WTC11 (cell line): ENCODE measurements around the gene HES3.

Experiments used
- NR3C1 ChIP-seq: sonication (generic); formaldehyde crosslinking; conservative IDR thresholded peaks from 2 replicates; pipeline ENCODE4 v1.8.1; 2023; ENCODE audit warnings: low read depth, mild to moderate bottlenecking, missing genetic modification reagents
- SMAD3 ChIP-seq: sonication (generic); formaldehyde crosslinking; IDR thresholded peaks from 2 replicates; pipeline ENCODE4 v1.8.0; 2022; ENCODE audit warnings: missing genetic modification reagents, mild to moderate bottlenecking, borderline replicate concordance
- TF ChIP-seq, protein P1 (sequence below): fragments of 200-600 bp; IDR thresholded peaks from 2 replicates; pipeline ENCODE4 v1.8.0; 2022; ENCODE audit warnings: antibody characterized with exemption
- TF ChIP-seq, protein P2 (sequence below): sonication (generic); formaldehyde crosslinking; IDR thresholded peaks from 2 replicates; pipeline ENCODE4 v1.8.0; 2022; ENCODE audit warnings: mild to moderate bottlenecking, missing genetic modification reagents
- TF ChIP-seq, protein P3 (sequence below): fragments of 250-450 bp; sonication (Bioruptor Pico); IDR thresholded peaks from 2 replicates; pipeline ENCODE4 v1.9.0; 2021; ENCODE audit warnings: mild to moderate bottlenecking, borderline replicate concordance
- TF ChIP-seq, protein P4 (sequence below): sonication (generic); formaldehyde crosslinking; IDR thresholded peaks from 2 replicates; pipeline ENCODE4 v1.8.1; 2022; ENCODE audit warnings: low read depth, missing genetic modification reagents, borderline replicate concordance
- TF ChIP-seq, protein P5 (sequence below): fragments of 250-450 bp; sonication (Bioruptor Pico); IDR thresholded peaks from 2 replicates; pipeline ENCODE4 v1.9.0; 2021; ENCODE audit warnings: mild to moderate bottlenecking
- TF ChIP-seq, protein P6 (sequence below): sonication (generic); formaldehyde crosslinking; IDR thresholded peaks from 2 replicates; pipeline ENCODE4 v1.8.0; 2022; ENCODE audit warnings: mild to moderate bottlenecking, missing genetic modification reagents

DNA sequence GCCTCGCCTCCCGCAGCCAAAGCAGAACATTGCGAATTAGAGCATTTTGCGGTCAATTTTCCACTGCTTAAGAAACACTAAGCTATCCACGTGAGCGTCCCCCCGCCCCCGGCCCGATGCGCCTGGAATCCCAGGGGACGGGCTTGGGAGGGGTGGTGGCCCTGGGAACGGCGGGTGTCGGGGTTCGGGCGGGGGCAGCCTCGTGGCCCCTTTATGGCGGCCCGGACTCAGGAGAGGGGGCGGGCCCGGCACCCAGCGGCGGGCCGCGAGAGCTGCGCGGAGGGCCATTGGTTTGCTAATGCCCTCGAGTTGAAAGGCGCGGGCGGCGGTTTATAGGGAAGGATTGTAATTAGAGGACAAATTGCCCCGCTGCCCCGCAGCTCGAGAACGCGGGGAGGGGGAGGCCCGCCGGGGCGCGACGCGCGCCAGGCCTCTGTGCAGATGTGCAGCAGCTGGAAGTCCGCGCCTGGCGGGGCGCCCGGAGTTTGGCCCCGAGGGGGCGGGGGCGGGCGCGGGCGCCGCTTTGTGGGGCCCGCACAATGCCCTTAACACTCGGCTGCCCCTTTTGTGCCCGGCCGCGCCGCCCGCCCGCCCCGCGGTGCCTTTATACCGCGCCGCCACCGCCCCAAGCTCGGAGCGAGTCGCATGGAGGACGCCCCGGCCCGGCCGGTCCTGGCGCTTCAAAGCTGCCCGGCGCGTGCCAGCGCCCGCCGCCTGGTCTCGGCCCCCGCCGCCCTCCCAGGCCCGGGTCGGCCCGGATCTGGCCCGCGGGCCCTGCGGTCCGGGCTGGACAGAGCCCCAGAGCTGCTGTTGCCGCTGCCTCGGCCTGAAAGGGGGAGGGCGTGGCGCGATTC is 1.9 kb upstream of the HES3 start:
- TF ChIP-seq, protein P1, sequence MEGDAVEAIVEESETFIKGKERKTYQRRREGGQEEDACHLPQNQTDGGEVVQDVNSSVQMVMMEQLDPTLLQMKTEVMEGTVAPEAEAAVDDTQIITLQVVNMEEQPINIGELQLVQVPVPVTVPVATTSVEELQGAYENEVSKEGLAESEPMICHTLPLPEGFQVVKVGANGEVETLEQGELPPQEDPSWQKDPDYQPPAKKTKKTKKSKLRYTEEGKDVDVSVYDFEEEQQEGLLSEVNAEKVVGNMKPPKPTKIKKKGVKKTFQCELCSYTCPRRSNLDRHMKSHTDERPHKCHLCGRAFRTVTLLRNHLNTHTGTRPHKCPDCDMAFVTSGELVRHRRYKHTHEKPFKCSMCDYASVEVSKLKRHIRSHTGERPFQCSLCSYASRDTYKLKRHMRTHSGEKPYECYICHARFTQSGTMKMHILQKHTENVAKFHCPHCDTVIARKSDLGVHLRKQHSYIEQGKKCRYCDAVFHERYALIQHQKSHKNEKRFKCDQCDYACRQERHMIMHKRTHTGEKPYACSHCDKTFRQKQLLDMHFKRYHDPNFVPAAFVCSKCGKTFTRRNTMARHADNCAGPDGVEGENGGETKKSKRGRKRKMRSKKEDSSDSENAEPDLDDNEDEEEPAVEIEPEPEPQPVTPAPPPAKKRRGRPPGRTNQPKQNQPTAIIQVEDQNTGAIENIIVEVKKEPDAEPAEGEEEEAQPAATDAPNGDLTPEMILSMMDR: no peak
- TF ChIP-seq, protein P2, sequence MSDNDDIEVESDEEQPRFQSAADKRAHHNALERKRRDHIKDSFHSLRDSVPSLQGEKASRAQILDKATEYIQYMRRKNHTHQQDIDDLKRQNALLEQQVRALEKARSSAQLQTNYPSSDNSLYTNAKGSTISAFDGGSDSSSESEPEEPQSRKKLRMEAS: peak; percentile 94
- TF ChIP-seq, protein P3, sequence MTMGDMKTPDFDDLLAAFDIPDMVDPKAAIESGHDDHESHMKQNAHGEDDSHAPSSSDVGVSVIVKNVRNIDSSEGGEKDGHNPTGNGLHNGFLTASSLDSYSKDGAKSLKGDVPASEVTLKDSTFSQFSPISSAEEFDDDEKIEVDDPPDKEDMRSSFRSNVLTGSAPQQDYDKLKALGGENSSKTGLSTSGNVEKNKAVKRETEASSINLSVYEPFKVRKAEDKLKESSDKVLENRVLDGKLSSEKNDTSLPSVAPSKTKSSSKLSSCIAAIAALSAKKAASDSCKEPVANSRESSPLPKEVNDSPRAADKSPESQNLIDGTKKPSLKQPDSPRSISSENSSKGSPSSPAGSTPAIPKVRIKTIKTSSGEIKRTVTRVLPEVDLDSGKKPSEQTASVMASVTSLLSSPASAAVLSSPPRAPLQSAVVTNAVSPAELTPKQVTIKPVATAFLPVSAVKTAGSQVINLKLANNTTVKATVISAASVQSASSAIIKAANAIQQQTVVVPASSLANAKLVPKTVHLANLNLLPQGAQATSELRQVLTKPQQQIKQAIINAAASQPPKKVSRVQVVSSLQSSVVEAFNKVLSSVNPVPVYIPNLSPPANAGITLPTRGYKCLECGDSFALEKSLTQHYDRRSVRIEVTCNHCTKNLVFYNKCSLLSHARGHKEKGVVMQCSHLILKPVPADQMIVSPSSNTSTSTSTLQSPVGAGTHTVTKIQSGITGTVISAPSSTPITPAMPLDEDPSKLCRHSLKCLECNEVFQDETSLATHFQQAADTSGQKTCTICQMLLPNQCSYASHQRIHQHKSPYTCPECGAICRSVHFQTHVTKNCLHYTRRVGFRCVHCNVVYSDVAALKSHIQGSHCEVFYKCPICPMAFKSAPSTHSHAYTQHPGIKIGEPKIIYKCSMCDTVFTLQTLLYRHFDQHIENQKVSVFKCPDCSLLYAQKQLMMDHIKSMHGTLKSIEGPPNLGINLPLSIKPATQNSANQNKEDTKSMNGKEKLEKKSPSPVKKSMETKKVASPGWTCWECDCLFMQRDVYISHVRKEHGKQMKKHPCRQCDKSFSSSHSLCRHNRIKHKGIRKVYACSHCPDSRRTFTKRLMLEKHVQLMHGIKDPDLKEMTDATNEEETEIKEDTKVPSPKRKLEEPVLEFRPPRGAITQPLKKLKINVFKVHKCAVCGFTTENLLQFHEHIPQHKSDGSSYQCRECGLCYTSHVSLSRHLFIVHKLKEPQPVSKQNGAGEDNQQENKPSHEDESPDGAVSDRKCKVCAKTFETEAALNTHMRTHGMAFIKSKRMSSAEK: no peak
- TF ChIP-seq NR3C1 (CRISPR knock-in tag) (no peak), SMAD3 (CRISPR knock-in tag) (no peak)
- TF ChIP-seq, protein P4, sequence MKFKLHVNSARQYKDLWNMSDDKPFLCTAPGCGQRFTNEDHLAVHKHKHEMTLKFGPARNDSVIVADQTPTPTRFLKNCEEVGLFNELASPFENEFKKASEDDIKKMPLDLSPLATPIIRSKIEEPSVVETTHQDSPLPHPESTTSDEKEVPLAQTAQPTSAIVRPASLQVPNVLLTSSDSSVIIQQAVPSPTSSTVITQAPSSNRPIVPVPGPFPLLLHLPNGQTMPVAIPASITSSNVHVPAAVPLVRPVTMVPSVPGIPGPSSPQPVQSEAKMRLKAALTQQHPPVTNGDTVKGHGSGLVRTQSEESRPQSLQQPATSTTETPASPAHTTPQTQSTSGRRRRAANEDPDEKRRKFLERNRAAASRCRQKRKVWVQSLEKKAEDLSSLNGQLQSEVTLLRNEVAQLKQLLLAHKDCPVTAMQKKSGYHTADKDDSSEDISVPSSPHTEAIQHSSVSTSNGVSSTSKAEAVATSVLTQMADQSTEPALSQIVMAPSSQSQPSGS (CRISPR knock-in tag): no peak
- TF ChIP-seq, protein P5, sequence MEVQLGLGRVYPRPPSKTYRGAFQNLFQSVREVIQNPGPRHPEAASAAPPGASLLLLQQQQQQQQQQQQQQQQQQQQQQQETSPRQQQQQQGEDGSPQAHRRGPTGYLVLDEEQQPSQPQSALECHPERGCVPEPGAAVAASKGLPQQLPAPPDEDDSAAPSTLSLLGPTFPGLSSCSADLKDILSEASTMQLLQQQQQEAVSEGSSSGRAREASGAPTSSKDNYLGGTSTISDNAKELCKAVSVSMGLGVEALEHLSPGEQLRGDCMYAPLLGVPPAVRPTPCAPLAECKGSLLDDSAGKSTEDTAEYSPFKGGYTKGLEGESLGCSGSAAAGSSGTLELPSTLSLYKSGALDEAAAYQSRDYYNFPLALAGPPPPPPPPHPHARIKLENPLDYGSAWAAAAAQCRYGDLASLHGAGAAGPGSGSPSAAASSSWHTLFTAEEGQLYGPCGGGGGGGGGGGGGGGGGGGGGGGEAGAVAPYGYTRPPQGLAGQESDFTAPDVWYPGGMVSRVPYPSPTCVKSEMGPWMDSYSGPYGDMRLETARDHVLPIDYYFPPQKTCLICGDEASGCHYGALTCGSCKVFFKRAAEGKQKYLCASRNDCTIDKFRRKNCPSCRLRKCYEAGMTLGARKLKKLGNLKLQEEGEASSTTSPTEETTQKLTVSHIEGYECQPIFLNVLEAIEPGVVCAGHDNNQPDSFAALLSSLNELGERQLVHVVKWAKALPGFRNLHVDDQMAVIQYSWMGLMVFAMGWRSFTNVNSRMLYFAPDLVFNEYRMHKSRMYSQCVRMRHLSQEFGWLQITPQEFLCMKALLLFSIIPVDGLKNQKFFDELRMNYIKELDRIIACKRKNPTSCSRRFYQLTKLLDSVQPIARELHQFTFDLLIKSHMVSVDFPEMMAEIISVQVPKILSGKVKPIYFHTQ (CRISPR knock-in tag): no peak
- TF ChIP-seq, protein P6, sequence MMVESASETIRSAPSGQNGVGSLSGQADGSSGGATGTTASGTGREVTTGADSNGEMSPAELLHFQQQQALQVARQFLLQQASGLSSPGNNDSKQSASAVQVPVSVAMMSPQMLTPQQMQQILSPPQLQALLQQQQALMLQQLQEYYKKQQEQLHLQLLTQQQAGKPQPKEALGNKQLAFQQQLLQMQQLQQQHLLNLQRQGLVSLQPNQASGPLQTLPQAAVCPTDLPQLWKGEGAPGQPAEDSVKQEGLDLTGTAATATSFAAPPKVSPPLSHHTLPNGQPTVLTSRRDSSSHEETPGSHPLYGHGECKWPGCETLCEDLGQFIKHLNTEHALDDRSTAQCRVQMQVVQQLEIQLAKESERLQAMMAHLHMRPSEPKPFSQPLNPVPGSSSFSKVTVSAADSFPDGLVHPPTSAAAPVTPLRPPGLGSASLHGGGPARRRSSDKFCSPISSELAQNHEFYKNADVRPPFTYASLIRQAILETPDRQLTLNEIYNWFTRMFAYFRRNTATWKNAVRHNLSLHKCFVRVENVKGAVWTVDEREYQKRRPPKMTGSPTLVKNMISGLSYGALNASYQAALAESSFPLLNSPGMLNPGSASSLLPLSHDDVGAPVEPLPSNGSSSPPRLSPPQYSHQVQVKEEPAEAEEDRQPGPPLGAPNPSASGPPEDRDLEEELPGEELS (CRISPR knock-in tag): 0 out of 2 replicates have a peak, but pooled peaks have one; percentile 19
